HG02885 (cell line): ENCODE data around the gene IPO4.
A peak's percentile ranks its signal among the peaks of the same experiment; 100 is the strongest.
"Not testable (repeated sequence)": the region's sequence is repeated elsewhere in the genome, so short reads cannot be mapped to it uniquely, and the experiment has no call there.

Experiments
- ATAC-seq: cut with Tn5 transposase; IDR thresholded peaks from one replicate; pipeline ENCODE4 v1.9.1; 2021; ENCODE audit warnings: mild to moderate bottlenecking; ENCODE audit not compliant: unreplicated experiment, poor library complexity

Gene IPO4

DNA sequence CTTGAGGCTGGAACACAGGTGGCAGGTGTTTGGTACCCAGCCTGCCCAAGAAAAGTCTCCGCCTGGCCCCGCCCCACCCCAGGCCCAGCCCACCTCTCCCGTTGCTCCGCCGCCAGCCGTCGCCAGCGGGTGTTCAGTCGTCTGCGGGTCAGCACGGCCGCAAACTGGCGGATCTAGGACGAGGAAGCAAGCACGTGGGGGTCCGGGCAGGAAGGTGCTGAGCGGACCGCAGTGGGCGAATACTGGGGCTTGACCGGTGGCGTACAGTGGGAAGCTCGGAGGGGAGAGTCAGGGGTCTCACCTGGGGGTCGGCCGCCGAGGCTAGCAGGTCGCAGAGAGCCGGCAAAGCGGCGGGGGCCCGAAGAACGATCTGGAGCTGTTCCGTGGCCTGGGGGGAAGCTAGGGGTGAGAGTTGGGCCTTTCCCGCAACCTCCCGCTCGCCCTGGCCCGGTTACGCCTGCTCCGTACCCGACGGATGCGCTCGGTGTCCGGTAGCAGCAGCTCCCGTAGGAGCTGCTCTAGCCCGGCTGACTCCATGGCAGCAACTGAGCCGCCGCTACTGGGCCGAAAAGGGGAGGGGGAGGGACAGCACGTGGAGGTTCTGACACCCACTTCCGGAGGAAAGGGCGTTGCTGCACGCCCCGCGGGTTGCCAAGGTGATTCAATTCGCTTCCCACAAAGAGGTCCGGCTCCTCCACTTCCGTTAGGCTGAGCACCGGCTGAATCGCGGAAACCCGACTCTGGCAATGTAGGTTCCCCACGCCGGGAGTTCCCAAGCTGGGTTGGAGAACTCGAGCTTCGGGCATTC is at the start of gene IPO4:
Gene IPO4 (minus strand): TSS at position 566 of the 808 bp plus-strand sequence. CDS start 29 bp downstream, at position 537.
- ATAC-seq = peak; percentile 93

DNA sequence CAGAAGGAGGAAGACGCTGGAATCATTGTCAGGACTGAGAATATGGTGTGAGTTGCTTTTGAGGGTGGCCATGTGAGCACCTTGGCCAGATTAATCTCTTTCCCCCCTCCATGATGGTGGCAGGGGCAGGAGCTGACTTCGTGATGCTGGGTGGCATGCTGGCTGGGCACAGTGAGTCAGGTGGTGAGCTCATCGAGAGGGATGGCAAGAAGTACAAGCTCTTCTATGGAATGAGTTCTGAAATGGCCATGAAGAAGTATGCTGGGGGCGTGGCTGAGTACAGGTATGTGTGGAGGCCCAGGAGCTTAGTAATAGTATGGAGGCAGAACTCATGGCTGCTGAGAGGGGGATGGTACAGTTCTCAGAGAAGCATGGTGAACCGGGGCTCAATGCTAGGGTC is 49.5 kb upstream of the IPO4 start:
- ATAC-seq = no peak

- ATAC-seq = no peak
Observed at GRCh38 chr14:24237463-24237955, 48.9 kb upstream of the IPO4 start.

DNA sequence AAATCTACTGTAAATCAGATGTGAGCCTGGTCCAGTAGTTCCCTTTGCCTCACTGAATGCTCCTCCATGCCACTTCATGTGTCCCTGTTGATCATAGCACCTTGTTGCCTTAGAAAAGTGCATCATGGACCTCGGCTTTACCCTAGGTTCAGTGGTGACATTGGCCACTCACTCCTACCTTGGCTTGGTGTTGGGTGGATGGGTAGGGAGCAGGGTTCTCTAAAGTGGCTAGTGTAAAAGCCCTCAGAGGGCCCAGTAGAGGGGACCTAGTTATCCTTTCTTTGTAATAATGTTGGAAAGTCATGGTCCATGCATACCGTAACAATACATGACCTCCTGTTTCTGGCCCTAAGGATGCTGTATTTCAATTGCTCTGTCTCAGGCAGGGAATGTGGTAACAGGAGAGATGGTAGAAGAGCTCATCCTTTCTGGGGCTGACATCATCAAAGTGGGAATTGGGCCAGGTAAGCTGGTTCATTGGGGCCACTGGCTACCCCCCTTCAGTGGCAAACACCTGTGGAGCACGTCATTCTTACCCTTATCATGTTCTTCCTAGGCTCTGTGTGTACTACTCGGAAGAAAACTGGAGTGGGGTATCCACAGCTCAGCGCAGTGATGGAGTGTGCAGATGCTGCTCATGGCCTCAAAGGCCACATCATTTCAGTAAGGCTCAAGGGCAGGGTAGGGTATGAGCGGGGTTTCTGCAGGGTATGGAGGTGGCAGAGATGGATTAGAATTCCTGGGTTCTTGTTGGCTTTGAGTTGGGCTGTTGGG is 48.3 kb upstream of the IPO4 start:
- no peak for ATAC-seq

GRCh38 chr14:24235804-24236688 is 47.4 kb upstream of the IPO4 start:
- no peak for ATAC-seq

- ATAC-seq = no peak
Observed at GRCh38 chr14:24234095-24235005, 45.7 kb upstream of the IPO4 start.

DNA sequence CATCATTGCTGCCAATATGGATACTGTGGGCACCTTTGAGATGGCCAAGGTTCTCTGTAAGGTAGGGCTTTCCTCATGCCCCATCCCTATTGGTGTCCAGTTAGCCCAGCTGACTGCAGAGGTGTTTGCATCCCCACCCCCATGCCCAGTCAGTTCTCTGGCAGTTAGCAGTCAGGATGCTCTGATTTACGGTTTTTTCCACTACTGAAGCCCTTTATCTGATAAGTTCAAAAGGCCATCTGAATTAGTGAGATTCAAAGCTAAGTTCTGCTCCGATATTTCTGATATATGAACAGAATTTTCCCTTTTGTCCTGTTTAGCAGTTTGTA is 44.9 kb upstream of the IPO4 start:
- no peak for ATAC-seq

DNA sequence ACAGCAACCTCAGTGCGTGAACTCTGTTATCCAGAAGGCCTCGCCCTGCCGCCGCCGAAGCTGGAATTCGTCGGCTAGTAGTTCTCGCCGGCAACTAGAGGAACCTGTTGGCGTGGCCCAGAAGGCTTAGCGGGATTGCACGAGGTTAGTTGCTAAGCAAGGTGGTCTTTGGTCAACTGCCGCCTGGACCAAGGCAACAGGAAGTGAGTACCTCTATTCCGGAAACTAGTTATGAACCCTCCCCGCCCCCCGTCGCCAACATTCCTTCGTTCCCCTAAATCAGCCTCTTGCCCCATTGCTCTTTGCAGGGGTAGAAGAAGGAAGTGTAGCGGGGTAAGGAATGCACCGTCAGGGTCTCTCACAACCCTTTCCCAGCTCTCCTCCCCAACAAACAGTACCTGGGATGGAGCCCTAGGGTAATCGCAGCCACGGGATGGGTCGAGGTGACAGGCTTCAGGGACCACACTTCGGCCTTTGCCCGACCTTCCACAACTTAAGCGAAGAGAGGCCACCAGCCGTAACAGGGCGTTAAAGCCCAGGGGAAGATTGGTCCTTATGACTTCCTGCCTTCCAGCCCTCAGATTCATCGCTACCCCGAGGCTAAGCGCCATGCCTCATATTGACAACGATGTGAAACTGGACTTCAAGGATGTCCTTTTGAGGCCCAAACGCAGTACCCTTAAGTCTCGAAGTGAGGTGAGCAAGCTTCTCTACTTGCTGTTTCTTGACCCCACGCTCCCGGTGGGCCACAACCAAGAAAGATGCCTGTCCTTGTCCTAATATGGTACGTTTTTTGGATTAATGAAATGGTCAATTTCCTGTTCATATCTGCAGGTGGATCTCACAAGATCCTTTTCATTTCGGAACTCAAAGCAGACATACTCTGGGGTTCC is 44.3 kb upstream of the IPO4 start, which contains the start of gene GMPR2:
Gene GMPR2 (plus strand): TSS at position 285 of the 893 bp plus-strand sequence. CDS start 325 bp downstream, at position 610.
- peak; percentile 67 for ATAC-seq

- peak; percentile 81 for ATAC-seq
Observed at GRCh38 chr14:24232121-24232644, 43.6 kb upstream of the IPO4 start, which contains the start of gene NEDD8. Gene NEDD8, minus strand, starts transcription at chr14:24232367. Its CDS starts 100 bp downstream, at chr14:24232267.

- ATAC-seq = peak; percentile 10
Observed at GRCh38 chr14:24231263-24232120, 42.9 kb upstream of the IPO4 start.

DNA sequence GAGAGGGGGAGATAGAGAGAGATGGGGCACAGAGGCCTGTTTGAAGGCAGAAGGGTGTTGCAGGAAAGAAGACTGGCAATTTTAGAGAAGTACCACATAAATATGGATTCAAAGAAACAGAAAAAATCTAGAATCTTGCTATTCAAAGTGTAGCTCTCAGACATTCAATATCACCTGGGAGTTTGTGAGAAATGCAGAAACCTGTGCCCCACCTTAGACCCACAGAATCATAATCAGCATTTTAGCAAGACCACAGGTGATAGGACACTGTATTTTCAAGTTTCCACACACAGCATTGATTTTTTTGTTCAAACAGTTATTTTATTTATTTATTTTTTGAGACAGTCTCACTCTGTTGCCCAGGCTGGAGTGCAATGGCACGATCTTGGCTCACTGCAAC is 40.3 kb upstream of the IPO4 start:
- ATAC-seq = no peak

GRCh38 chr14:24226473-24226872 is 37.9 kb upstream of the IPO4 start:
- no peak for ATAC-seq

DNA sequence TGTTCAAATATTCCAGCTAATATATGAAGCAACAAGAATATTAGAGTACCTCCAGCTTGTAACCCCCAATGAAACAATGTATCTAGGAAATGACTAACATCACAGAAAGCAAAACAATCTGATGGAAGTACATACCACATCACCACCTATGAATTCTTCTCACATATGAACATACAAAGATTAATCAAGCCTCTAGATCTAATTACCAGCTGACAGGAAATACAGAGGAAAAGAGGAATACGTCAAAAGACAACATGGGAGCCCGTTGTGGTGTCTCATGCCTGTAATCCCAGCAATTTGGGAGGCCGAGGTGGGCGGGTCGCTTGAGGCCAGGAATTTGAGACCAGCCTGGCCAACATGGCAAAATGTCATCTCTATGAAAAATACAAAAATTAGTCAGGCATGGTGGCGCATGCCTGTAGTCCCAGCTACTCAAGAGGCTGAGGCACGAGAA is 36.0 kb upstream of the IPO4 start:
- ATAC-seq = no peak

DNA sequence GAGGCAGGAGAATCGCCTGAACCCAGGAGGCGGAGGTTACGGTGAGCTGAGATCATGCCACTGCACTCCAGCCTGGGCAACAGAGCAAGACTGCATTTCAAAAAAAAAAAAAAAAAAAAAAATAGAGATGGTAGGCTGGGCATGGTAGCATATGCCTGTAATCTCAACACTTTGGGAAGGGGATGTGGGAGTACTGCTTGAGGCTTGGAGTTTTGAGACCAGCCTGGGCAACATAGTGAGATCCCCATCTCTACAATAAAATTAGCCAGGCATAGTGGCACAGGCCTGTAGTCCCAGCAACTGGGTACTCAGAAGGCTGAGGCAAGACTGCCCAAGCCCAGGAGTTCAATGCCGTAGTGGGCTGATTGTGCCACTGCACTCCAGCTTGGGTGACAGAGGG is 34.4 kb upstream of the IPO4 start:
- not testable (repeated sequence) for ATAC-seq

DNA sequence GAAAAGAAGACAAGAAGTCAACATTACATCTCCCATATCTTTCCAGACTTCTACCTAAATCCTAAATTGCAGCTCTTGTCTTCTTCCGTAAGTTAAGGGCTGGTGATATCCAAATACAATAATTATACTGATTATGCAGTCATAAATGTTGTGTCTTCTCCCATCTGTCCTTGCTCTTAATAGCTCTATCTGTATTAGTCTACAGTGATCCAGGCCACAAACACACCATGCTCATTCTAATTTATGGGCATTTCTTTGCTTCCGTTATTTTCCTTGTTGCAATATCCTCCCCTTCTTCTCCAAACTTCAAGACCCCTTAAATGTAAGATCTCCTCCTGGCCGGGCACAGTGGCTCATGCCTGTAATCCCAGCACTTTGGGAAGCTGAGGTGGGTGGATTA is 30.9 kb upstream of the IPO4 start:
- no peak for ATAC-seq

DNA sequence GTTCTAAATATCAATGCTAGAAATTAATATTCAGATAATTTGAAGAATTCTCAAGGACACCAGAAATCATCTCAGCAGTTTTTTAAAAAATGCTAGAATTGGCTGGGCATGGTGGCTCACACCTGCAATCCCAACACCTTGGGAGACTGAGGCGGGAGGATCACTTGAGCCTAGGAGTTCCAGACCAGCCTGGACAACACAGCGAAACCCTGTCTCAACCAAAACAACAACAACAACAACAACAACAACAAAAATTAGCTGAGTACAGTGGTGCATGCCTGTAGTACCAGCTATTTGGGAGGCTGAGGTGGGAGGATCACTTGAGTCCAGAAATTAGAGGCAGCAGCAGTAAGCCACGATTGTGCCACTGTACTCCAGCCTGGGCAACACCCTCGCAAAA is 30.5 kb upstream of the IPO4 start:
- no peak for ATAC-seq

- ATAC-seq = not testable (repeated sequence)
Observed at GRCh38 chr14:24216876-24217275, 28.3 kb upstream of the IPO4 start.
